HT-29 (cell line): Measurements from ENCODE around the gene COP1. TPM values are rescaled to one million over a fixed set of nuclear protein-coding genes. Genes with fewer than 3 reads are reported as not detected.

Source experiments
- DNase-seq: peaks from one replicate; pipeline ENCODE4 v3.0.0-alpha.2; 2015; ENCODE audit warnings: low spot score
- total RNA-seq: library from RNA; depleted of rRNA; stranded (reverse); fragments of >200 nt; shearing (Covaris generic); gene quantifications from 2 replicates; pipeline ENCODE4 v1.2.3, GENCODE V29; 2014

The COP1 gene
- total RNA-seq, 1 experiment from 2014 or later = 42.7 TPM

DNA sequence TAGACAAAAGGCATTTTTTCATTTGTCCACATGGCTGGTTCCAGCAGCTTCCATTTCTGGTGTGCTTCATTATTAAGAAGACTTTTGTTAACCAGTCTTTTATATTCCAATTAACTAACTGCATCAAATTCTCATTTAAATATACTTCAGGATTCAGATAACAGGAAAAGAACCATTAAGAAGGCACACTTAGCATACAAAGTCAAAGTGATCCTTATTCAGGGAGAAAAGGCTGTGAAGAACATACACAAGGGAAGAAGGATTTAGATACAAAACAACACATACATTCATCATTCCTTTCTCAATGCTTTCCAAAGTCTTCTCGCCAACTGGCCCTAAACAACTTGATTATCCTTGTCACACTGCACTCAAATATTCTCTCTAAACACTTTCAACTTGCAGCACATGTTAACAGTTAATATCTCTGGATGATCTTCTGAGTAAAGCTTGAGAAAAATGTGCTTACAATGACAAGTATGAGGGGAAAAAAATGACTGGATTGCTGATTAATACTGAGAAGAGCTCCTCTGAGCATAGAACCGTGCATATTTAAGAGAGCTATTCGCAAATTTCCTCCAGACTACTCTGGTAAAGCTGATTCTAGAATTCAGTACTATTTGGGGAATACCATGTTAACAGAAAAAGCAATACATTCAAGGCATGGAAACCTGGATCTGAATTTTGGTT, 238.5 kb downstream of the COP1 start:
- no peak for DNase-seq

DNA sequence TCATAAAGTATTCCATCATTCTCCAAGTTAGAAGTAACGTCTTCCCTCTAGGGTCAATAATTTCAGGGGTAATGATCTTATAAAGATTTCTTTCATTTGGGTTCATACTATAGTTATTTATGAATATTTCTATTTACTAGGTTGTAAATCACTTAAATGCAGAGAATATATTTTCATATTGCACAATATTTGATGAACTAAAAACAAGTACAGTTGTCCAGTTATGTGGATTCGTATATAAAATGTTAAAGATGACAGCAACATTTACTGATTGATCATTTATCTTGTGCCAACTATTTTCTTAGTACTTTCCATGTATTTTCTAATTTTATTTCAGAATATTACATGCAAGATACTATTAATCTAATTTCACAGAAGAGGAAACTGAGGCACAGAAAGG, 243.3 kb downstream of the COP1 start:
- DNase-seq = no peak

DNA sequence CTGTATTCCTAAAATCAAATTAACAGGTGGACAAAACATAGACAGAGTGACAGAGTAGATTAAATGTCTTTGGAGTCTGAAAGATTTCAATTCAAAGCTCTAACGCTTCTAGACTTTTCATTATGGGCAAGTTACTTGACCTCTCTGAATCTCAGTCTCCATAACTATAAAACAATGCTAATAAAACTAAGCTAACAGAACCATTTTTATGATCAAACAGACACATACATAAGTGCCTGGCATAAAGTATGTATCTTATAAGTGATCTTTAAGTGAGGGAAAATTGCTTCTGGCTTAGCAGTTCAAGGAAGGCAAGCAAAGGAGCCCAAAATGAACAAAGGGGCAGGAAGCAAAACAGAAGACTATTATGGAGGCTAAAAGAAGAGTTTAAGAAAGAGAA, 246.9 kb downstream of the COP1 start:
- DNase-seq = no peak

DNA sequence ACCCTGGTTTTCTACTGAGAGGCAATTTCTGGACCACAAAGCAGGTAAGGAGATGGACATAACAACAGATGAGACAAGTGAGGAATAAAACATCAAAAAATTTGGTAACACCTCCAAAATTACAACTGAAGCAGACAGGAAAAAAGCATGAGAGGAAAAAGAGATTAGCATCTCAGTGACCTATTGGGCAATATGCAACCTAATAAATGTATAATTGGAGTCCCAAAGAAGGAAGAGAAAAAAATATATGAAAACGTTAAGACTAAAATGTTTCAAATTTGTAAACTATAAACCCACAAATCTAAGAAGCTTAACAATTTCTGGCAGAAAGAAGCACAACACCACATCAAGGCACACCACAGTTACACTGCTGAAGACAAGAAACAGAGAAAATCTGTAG, 255.5 kb downstream of the COP1 start:
- DNase-seq = no peak

GRCh38 chr1:175947771-175948170, 259.3 kb downstream of the COP1 start:
- no peak for DNase-seq

DNA sequence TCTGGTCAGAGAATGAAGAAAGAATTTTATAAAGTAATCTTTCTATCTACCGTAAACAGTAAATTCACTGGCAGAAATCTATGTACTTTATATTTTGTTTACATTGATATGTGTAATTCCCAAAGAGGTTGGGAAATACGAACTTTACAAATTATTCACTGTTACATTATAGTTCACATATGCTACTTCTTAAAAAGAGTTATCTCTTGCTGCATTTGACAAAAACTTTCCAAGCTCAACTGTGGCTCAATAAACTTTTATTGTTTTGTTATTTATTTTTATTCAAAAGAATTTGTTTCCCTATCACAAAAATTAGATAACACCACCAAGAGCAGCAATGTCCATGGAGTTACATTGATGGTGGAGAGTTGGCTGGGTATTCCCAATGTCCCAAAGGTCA, 262.5 kb downstream of the COP1 start:
- no peak for DNase-seq

GRCh38 chr1:175941164-175941563, 265.9 kb downstream of the COP1 start:
- DNase-seq = no peak

DNA sequence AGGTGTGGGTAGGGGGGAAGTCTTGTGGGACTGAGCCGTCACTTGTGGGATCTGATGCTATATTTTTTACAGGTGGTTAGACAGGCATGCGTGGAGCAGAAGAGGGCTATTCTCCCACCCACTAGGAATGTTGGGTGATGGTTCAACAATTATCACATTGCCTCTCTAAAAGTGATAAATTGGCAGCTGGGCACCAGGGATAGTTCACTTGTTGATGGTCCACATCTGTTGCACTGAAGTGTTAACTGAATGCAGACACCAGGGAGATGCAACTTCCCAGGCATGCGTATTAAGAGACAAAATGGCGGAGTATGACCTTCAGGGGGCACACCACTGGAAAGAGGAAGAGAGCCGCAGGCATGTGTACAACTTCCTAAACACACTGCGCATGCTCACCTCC, 270.4 kb downstream of the COP1 start:
- no peak for DNase-seq

DNA sequence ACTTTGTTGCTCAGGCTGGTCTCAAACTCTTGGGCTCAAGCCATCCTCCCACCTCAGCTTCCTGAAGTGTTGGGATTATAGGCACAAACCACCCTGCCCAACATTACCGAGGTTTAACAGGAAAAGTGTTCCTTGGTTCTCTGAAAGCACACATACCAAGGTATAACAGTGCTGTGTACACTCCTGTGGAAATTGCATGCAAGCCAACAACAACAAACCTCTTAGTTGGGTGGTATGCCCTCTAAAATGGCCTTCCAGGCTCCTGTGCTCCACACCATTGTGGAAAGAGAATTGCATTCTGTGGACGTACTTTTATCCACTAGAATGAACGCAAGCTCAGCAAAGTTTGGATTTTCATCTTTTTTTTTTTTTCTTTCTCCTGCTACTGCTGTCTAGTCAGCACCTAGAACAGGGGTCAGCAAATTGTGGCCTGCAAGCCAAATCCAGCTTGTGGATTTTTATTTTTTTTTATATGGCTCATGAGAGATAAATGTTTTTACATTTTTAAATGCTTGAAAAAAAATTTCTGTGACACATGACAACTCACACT, 271.4 kb downstream of the COP1 start:
- no peak for DNase-seq

- no peak for DNase-seq
Measured at GRCh38 chr1:175935166-175935565, 271.9 kb downstream of the COP1 start.

GRCh38 chr1:175933801-175934200, 273.3 kb downstream of the COP1 start:
- DNase-seq = no peak

- DNase-seq = no peak
Measured at GRCh38 chr1:175927944-175928343, 279.1 kb downstream of the COP1 start.

GRCh38 chr1:175922254-175922881, 284.7 kb downstream of the COP1 start:
- no peak for DNase-seq

- no peak for DNase-seq
Measured at GRCh38 chr1:175920381-175920780, 286.7 kb downstream of the COP1 start.

GRCh38 chr1:175919001-175919400, 288.1 kb downstream of the COP1 start:
- DNase-seq = no peak

DNA sequence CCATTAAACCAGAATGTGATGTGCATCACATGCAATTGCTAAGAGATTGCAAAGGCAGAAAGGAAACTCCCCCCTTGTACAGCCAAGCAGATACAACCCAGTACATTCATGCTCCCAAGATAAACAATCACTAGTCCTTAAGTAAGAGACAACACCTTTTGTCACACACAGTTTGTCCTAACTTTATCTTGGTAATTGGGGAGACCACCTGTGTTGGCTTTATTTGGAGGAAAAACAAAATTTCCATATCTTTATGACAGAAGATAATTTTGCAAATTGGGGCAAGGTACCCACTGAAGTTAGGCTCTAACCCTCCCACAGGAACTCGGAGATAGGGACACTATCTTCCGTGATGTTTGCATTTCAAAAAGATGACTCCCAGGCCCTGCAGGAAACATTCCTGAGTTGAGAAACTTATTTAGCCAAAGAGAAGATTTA, 288.7 kb downstream of the COP1 start:
- DNase-seq = no peak

DNA sequence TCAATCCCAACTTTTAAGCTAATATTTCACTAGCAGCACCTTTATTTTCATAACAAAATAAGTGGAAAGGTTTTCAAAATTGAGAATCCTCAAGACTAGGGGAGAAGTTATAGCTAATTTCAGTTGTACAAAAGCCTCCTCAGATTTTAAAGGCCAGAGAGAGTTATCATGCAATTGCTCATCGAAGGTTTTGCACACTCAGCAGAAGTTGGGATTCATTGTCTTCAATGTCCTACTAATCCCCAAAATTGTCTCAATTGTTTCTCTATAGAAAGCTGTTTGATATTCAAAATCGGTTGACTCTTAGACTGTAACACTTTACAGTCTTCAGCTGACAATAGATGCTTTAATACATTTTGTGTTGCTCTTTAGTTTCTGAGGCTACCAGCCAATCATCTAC, 293.0 kb downstream of the COP1 start:
- no peak for DNase-seq

DNA sequence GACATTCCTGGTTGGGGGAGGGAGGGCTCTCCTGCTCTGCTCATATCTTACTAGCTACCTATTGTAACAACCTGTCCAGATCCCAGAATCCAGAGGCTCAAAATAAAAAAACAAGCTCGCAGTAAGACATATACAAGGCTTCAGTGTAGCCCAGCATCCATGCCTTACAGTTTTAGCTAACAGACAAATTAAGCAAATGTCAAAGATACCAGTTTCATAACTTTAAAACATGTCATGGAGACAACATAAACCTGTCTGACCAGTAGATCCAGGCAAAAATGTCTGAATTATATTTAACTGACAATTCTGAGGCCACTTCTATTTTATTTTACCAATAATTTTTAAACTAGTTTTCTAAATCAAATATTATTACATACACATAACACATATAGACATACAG, 295.9 kb downstream of the COP1 start:
- no peak for DNase-seq

DNA sequence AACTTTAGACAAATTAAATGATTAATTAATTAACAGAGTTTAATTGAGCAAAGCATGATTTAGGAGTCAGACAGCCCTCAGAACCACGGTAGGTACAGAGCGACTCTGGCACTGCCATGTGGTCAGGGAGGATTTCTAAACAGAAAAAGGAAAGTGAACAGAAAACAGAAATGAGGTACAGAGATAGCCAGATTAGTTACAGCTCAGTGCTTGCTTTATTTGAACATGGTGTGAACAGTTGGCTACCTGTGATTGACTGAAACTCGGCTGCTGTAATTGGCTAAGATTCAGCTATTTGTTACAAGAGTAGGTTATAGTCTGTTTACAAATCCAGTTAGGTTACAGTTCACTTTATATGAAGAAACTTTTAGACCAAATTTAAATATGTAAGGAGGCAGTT, 300.7 kb downstream of the COP1 start:
- no peak for DNase-seq

DNA sequence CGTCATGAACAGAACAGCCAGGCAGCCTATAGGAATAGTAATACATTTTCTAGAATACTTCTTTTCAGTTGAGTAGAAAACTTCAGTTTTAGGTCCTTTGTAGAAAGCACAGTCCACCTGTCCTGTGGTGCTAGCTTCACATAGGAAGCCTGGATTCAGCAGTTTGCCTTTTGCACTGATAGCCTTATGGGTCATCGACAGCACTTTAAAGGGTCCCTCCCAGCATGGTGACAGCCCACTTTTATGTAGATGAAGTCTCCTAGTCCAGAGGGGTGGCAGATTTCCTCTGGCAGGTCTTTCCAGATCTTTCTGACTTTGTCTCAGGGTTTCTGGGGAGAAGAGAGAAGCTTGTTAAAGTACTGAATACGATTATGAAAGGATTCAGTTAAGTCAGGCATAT, 302.3 kb downstream of the COP1 start:
- DNase-seq = no peak

- DNase-seq = no peak
Measured at GRCh38 chr1:175902281-175902680, 304.8 kb downstream of the COP1 start.

DNA sequence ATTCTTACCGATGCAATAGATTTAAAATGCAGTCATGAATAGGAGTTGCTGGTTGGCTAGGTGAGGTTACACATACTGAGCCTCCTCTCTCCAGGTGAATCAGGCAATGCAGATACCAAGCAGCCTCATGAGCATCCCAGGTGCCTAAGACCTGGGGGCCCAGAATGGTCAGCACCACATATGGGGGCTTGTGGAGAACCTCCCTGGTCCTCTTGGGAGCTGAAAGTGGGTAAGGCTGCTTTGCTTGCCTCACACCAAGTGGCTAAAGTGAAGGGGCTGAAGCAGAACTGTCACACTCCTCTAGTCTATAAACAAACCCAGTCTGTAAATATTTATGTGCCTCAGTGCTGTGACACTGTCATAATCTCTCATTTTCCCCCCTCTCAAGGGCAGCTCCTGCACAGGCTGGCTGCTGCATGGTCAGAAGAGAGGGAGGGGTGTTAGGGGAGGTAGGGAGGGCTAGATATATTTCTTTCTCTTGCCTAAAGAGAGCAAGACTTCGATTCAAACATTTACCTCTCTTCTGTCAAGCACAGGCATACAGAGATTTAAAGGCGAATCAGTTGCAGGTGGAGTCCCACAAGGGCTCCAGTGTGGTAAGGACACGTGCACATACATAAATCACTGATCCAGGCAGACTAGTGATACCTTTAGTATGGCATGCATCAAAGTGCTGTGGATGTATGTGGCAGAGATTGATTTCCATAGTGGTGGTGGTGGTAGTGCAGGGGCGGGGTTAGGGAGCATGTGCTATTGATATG, 305.8 kb downstream of the COP1 start:
- no peak for DNase-seq

DNA sequence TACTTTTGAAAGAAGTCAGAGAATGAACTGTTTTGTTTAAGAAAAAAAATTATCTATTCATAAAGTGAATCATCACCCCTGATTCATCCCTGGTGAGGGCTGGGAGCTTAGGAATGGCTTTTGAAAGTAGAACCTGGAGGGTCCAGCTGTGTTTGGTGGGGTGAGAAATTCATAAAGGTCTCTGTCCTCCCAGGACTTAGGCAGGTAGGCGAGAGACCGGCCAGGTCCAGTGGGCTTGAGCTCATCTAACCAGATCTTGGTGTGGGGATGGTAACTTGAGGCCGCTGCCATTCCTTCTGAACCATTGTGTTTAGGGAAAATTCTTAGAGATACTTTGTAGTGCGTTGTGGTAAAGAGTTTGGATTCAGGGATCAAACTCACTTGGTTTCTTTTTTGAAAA, 306.9 kb downstream of the COP1 start:
- no peak for DNase-seq
